Glomerular endothelial cell (primary cell): Measurements from ENCODE around the gene FRAS1. TPM values are rescaled to one million over a fixed set of nuclear protein-coding genes. Genes with fewer than 3 reads are reported as not detected.
"Not testable (repeated sequence)": the region's sequence is repeated elsewhere in the genome, so short reads cannot be mapped to it uniquely, and the experiment has no call there.

Experiments
- DNase-seq: peaks from one replicate; pipeline ENCODE4 v3.0.0-alpha.2; 2011; ENCODE audit warnings: low read depth, low spot score; ENCODE audit errors: extremely low read depth
- total RNA-seq: library from RNA; depleted of rRNA; stranded (reverse); fragments of >200 nt; gene quantifications from 2 replicates; pipeline ENCODE4 v1.2.3, GENCODE V29; 2015

FRAS1 gene
- total RNA-seq, 1 donor from 2014 or later = 7.2 TPM

- DNase-seq = no peak
Measured at GRCh38 chr4:78483811-78484210, 426.7 kb downstream of the FRAS1 start.

DNA sequence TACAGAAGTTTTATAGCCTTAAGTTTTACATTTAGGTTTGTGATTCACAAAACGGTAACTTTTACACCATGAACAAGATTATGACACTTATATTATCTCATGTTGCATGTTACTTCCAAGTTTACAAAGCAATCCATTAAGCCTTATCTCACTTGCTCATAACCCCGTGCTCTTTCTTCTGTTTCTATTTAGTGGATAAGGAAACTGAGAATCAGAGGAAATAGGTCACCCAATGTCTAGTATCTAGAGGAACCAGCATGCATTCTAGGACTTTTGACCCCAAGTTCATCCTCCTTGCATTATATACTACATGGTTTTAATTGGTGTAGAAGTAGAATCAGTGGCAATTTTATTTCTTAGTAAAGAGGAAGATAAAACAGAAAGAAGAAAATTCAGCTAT is 427.5 kb downstream of the FRAS1 start:
- no peak for DNase-seq

- no peak for DNase-seq
Measured at GRCh38 chr4:78493731-78494130, 436.6 kb downstream of the FRAS1 start.

GRCh38 chr4:78496021-78496643 is 439.0 kb downstream of the FRAS1 start:
- no peak for DNase-seq

GRCh38 chr4:78506260-78506659 is 449.1 kb downstream of the FRAS1 start:
- DNase-seq = not testable (repeated sequence)

GRCh38 chr4:78509043-78509442 is 451.9 kb downstream of the FRAS1 start:
- DNase-seq = no peak

DNA sequence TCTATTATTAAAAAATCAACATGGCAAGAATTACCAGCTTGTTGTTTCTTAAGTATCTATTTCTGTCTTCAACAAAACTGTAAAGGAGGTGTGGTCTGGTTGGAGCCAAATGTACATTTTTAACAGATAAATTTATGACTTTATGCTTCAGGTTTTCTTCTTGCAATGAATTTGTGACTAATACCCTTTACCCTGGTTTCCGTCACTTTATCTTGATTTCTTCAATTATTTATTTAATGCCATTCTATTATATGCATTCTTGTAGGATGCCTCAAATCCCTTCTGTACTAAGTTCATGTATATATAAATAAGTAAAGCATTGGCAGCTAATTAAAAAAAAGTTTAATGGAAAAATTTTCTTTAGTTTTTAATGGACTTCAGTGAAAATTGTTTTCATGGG is 453.0 kb downstream of the FRAS1 start:
- no peak for DNase-seq

GRCh38 chr4:78510681-78511080 is 453.6 kb downstream of the FRAS1 start:
- DNase-seq = no peak

GRCh38 chr4:78512357-78512920 is 455.3 kb downstream of the FRAS1 start:
- no peak for DNase-seq

DNA sequence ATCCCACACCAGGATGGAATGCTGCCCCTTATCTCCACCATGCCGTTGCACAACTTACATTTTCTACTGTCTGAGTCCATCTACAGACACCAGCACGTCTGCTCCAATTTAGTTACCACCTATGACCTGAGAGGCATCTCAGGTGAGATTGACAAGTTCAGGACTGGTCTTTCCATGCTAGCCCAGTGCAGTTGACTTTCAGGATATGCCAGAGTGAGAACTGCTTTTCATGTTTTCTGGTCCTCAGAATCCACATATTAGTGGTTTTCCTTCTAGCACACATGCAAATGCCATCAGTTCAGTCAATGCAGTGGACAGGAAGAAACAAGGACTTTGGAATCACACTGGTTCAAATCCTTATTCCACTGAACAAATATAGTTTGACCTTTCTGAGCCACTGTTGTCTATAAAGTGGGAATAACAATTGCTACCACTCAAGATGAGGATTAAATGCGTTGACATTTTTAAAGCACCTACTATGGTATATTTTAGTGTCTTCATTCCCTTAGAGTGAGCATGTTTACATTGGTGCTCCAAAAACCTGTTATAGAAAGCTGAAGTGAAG is 456.4 kb downstream of the FRAS1 start:
- no peak for DNase-seq

GRCh38 chr4:78517050-78517652 is 460.0 kb downstream of the FRAS1 start:
- DNase-seq = no peak

- DNase-seq = no peak
Measured at GRCh38 chr4:78518561-78518960, 461.4 kb downstream of the FRAS1 start.

- DNase-seq = no peak
Measured at GRCh38 chr4:78519962-78520361, 462.8 kb downstream of the FRAS1 start.

- DNase-seq = no peak
Measured at GRCh38 chr4:78520808-78521226, 463.7 kb downstream of the FRAS1 start.

DNA sequence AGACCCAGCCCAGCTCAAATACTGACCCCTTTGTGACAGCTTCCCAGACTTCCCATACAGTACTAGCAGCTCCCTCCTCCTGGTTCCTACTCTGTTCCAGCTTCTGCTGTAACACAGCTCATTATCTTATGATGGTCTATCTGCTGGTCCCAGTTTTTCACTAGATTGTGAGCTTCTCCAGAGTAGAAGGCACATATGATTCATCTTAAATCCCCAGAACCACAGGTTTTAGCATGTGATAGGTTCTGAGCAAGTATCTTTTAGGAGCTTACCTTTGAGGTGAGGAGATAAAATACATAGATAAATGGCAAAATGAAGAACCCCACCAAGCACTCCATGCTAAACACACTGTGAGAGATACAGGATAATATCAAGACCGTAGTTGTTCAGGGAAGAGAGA is 466.9 kb downstream of the FRAS1 start:
- DNase-seq = no peak

DNA sequence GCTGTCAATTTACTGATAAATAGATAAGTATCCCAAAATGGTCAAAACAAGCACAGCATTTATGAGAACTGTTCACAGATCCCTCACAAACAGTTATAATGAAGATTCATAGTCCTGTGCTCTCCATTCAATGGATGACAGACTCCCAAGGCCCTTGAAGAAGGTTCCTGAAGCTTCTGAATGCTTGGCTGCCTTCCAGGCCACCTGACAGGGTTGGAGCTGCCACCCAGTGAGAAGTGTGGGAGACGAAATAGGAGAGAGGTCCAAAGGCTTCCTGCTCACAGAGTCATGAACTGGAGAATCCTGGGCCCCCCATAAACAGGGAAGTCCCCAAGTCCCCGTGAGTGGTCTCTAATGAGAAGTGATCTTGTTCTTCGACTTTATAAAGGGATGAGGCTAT is 468.4 kb downstream of the FRAS1 start:
- DNase-seq = no peak

DNA sequence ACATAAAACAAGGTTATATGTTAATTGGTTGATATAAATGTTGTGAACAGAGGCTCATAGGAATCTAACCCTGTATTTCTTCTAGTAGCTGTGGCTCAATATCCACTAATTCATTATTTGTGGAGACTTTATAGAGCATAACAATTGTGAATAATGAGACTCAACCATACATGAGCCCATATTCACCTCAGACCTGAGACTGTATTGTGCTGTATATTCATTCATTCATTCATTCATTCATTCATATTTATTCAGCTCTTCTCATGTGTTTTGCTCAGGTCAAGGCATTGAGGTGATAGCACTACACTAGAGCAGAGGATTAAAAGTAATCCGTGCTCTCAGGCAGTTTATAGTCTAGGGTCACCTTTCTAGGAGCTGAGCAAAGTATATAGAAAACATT is 470.0 kb downstream of the FRAS1 start:
- no peak for DNase-seq

DNA sequence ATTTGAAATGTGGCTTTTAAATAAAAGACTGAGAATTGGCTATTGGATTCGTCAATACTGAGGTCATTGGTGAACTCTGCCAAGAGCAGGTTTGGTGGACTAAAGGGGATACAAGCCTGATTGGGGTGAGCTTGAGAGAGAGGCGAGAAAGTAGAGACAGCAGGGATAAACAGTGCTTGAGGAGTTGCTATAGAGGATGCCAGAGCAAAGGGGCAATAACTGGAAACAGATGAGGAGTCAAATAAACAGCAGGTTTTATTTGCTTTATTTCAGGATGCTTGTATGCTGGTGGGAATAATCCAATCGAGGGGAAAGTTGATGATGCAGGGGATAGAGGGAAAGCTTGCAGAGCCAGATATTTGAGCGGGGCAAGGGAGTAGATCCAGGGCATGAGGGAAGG is 470.4 kb downstream of the FRAS1 start:
- no peak for DNase-seq

GRCh38 chr4:78528327-78528726 is 471.2 kb downstream of the FRAS1 start:
- DNase-seq = no peak

GRCh38 chr4:78529569-78530209 is 472.6 kb downstream of the FRAS1 start:
- no peak for DNase-seq

DNA sequence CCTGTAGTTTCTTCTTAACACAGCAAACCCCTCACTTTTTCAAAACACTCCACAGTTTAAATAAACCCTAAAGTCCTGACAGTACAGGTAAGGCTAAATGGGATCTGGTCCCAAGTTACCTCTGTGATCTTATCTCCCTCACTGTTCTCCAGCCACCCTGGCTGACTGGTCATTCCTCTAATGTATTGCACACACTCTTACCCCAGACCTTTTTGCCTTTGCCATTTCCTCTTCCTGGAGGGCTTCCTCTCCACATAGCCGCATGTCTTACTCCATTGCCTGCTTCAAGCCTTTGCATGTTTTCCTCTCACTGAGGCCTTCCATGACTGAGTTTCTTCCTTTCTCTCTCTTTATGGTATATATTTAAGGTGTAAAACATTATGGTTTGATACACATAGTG is 474.9 kb downstream of the FRAS1 start:
- DNase-seq = no peak

- DNase-seq = no peak
Measured at GRCh38 chr4:78533854-78534253, 476.7 kb downstream of the FRAS1 start.
